D721Med (cell line): ENCODE measurements around the gene RGS10.

ENCODE experiments used
- DNase-seq: peaks from one replicate; pipeline ENCODE4 v3.0.0; 2011; ENCODE audit warnings: low spot score; ENCODE audit not compliant: insufficient read length
- FAIRE-seq: peaks from 2 replicates; lab custom pipeline; 2011; peaks lifted over from hg19 to GRCh38; lab: Jason Lieb, UNC
- TF ChIP-seq, protein P1 (sequence below): IDR thresholded peaks from 2 replicates; pipeline ENCODE4 v1.5.1; 2012; ENCODE audit warnings: mild to moderate bottlenecking, control low read depth; ENCODE audit not compliant: insufficient read depth; ENCODE audit errors: missing control alignments

Gene RGS10

DNA sequence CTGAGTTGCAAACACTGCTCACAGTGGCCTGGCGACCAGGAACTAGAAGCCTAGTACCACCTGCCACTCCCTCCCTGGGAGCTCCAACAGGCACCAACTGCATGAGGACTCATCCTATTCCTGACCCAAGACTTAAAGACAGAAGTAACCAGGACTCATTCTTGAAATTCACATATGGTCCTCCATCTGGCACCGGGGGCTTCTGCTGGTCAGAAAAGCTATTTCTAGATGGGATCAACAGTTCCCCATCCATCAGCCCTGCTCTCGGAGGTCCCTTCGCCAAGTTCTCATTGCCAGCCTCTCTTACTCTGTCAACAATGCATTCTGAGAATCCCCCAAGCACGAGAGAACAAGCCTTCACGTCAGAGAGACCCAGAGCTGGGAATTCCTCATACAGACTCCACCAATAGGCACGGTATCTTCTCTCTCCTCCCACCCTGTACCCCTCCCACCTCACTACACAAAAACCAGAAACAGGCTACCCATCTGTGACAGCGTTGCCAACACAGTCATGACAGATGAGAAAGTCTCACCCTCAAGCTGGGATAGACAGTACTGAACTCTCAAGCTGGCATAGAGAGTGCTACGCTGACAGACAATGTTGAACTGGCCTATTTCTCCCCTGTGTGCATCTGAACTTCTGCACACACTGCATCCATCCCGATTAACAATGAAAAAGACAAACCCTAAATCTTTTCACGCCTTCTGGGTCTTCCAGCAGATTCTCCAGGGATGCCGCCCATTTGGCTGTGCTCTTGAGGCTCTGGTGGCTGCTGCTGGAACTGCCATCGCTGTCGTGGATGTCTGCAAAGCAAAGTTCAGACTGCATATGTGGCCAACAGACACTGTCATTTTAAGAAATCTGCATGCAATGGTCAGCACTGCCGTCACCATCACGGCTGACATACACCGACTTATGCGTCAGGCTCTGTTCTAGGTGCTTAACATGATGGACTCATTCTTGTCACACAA is 15.6 kb downstream of the RGS10 start:
- no peak for FAIRE-seq
- no peak for DNase-seq
- TF ChIP-seq, protein P1, sequence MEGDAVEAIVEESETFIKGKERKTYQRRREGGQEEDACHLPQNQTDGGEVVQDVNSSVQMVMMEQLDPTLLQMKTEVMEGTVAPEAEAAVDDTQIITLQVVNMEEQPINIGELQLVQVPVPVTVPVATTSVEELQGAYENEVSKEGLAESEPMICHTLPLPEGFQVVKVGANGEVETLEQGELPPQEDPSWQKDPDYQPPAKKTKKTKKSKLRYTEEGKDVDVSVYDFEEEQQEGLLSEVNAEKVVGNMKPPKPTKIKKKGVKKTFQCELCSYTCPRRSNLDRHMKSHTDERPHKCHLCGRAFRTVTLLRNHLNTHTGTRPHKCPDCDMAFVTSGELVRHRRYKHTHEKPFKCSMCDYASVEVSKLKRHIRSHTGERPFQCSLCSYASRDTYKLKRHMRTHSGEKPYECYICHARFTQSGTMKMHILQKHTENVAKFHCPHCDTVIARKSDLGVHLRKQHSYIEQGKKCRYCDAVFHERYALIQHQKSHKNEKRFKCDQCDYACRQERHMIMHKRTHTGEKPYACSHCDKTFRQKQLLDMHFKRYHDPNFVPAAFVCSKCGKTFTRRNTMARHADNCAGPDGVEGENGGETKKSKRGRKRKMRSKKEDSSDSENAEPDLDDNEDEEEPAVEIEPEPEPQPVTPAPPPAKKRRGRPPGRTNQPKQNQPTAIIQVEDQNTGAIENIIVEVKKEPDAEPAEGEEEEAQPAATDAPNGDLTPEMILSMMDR = no peak

DNA sequence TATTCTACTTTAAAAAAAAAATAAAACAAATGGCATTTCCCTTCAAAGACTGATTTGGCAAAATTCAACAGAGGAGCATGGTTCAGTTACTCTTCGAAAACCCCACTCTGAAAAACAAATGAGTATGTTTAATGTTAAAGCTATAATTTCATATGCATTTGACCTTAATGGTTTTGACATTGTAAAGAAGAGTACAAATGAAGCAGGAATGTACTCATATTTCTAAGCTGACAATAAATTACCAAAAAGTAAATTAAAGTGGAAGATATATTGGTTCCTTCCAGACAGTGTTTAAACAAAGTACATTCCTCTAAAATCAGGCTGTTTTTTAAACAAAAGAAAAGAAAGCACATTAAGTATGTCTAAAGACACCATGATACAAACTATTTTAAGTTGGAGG is 16.4 kb downstream of the RGS10 start:
- FAIRE-seq = no peak
- TF ChIP-seq, protein P1 = no peak
- no peak for DNase-seq

DNA sequence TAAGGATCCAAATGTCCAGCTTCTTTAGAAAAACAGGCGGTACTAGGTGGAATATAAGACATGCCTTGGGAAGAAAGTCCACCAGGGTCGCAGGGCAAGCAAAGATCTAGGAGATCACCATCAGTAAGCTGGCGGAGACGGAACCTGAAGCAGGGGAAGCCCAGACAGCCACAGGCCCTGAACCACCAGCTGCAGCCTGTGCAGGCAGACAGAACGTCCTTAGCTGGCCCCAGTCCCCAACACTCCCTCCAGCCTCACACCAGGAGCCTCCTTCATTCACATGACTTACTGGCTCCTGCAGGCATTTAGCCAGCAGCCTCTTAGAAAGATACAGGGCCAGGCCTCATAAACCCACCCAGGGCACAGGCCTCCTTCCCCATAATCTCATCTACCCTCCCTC is 17.4 kb downstream of the RGS10 start:
- FAIRE-seq = no peak
- TF ChIP-seq, protein P1 = no peak
- no peak for DNase-seq

DNA sequence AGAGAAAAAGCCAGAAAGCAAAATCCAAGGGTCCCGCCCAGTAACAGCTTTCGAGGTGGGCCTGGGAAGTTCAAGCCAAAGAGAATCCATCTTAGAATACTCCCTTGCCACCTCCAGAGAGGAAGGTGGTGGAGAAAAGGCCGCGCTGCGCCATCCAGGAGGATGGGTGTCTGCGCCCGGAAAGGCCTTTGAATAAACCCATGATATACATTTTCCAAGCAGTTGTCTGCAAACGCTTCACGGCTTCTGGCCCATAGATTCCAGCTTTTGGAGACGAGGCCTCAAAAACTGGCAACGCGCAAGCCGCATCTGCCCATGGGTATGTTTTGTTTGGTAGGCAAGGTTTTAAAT is 17.8 kb downstream of the RGS10 start:
- FAIRE-seq (no peak), DNase-seq (no peak)
- TF ChIP-seq, protein P1 = no peak

DNA sequence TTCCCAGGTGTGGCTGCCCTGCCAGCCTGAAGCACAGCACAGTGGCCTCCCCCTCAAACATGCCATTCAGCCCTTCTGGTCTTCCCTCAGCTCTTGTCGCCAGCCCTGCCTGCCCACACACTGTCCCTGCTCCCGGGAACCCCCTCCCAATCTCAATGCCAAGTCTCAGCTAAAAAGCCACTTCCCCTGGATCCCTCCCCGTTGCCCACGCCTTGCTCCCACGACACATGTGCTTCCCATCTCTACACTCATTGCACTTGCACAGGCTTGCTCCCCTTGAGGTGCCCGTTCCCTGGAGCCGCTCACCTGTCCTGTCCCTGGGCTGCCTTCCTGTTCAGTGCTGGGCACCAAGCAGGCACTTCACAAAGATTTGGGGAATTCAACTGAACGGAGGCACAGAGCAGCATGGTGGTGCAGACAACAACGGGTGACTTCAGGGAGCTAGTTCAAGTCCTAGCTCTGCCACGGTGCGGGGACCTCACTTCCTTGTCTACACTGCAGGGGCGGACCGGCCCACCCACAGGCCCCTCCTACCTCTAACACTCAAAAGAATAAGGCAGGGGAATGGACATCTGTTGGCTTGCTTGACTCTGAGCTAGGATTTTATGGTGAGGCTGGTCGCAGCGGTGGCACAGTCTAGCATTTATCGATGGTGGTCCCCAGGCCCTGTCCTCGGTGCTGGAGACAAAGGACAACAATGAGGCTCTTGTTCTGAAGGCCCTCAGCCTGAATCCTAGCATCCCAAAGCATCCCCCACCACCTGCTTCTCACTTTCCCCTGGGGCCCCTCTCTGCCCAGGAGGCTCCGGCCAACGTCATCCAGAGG is 18.4 kb downstream of the RGS10 start:
- FAIRE-seq (no peak), DNase-seq (no peak)
- TF ChIP-seq, protein P1 = no peak

GRCh38 chr10:119522747-119523426 is 19.6 kb downstream of the RGS10 start:
- TF ChIP-seq, protein P1 = no peak
- FAIRE-seq = no peak
- DNase-seq = no peak
